ENCODE results near the gene SLC9A5. TPM values are rescaled to one million over a fixed set of nuclear protein-coding genes. Genes with fewer than 3 reads are reported as not detected.

Gene SLC9A5
- total RNA-seq, 3 donors from 2014 or later, result 1.7 to 2.6 (median 1.9) TPM

DNA sequence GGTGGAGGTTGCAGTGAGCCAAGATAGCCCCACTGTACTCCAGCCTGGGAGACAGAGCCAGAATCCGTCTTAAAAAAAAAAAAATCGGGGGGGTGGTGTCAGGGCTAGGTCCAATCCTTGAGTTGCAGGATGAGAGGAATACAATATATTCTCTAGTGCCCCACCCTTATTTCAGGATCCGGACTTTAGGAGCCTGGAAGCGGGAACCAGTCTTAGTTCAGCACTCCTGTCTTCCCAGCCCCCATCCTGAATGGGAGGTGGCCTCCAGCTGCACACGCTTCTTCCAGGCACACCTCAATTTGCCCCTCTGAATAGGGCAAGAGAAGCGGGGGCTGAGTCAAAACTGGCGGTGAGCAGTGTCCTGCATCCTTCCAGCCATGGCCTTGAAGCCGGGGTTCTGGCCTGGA is 3.1 kb upstream of the SLC9A5 start:
- Histone ChIP-seq H3K4me1 (ENCODE audit: low read depth) (peaks cover 65% of the 10 kb centered on the region), H3K36me3 (ENCODE audit: low read depth) (no peaks in the 10 kb centered on the region), H3K4me3 (no peak overlapping the region), H3K9me3 (no peaks in the 10 kb centered on the region)
- ATAC-seq (peak; percentile 0), DNase-seq (peak in 1 of 3 donors; percentile 75)
- TF ChIP-seq CTCF (IDR thresholded peaks at IDR 0.05), result no peak
- intact Hi-C loops (cut with DNase I, micrococcal nuclease), result loop anchor here in 1 of 2 donors (5.0 kb wide), 1 partner anchor 232 kb away; no protein-coding TSS in a partner anchor

- no peak for TF ChIP-seq CTCF (IDR thresholded peaks at IDR 0.05)
- DNase-seq (peak; percentile 77 to 87 (median 86)), ATAC-seq (peak; percentile 42)
- no peaks in the 10 kb centered on the region for H3K9me3 ChIP-seq
- intact Hi-C loops (cut with DNase I, micrococcal nuclease), result loop anchor here in 1 of 2 donors (5.0 kb wide), 1 partner anchor 231 kb away; no protein-coding TSS in a partner anchor
- H3K4me3 ChIP-seq, result peak overlapping the region; percentile 72
- peaks cover 59% of the 10 kb centered on the region for H3K4me1 ChIP-seq (ENCODE audit: low read depth)
- H3K36me3 ChIP-seq (ENCODE audit: low read depth), result no peaks in the 10 kb centered on the region
Observed at GRCh38 chr16:67246081-67246755, 2.6 kb upstream of the SLC9A5 start.

- Histone ChIP-seq H3K36me3 (ENCODE audit: low read depth) (no peaks in the 10 kb centered on the region), H3K4me1 (ENCODE audit: low read depth) (peaks cover 55% of the 10 kb centered on the region), H3K4me3 (peak overlapping the region; percentile 72), H3K9me3 (no peaks in the 10 kb centered on the region)
- DNase-seq (peak; percentile 95 to 96 (median 95)), ATAC-seq (peak; percentile 82)
- intact Hi-C loops (cut with DNase I, micrococcal nuclease), result loop anchor here in 1 of 2 donors (5.0 kb wide), 1 partner anchor 231 kb away; no protein-coding TSS in a partner anchor
- TF ChIP-seq CTCF (IDR thresholded peaks at IDR 0.05), result no peak
Observed at GRCh38 chr16:67246756-67247191, 2.0 kb upstream of the SLC9A5 start.

- Histone ChIP-seq H3K9me3 (no peaks in the 10 kb centered on the region), H3K4me1 (ENCODE audit: low read depth) (peaks cover 49% of the 10 kb centered on the region), H3K36me3 (ENCODE audit: low read depth) (no peaks in the 10 kb centered on the region), H3K4me3 (peak within 1 kb of the TSS; percentile 72)
- DNase-seq, result peak; percentile 99 to 100 (median 99)
- intact Hi-C loops (cut with DNase I, micrococcal nuclease), result loop anchor here in 1 of 2 donors (5.0 kb wide), 1 partner anchor 230 kb away; no protein-coding TSS in a partner anchor
- TF ChIP-seq CTCF (IDR thresholded peaks at IDR 0.05), result peak; percentile 15
- peak; percentile 84 for ATAC-seq
Observed at GRCh38 chr16:67247192-67248072, 1.3 kb upstream of the SLC9A5 start, which contains the start of gene FHOD1. FHOD1 (minus strand) TSS chr16:67247481; CDS start chr16:67247410, 71 bp downstream.

DNA sequence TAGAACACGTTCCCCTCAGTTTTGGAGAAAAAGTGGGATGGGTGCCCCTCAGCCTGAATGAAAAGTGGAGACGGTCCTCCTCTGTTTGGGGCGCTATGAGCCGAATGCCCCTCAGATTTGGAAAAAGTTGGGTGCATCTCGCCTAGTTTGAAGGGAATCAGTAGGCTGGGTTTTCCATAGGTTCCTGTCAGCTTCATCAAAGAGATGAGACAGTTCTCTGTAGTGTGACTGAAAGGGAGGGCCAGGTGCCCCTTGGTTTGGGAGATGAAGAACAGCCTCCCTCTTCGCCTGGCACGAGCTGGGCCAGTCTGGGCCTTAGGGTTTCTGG is 742 bp upstream of the SLC9A5 start:
- Histone ChIP-seq H3K4me1 (ENCODE audit: low read depth) (peaks cover 45% of the 10 kb centered on the region), H3K9me3 (no peaks in the 10 kb centered on the region), H3K36me3 (ENCODE audit: low read depth) (no peaks in the 10 kb centered on the region), H3K4me3 (no peak overlapping the region)
- ATAC-seq (no peak), DNase-seq (no peak)
- no peak for TF ChIP-seq CTCF (IDR thresholded peaks at IDR 0.05)
- intact Hi-C loops (cut with DNase I, micrococcal nuclease), result loop anchor here in 1 of 2 donors (5.0 kb wide), 1 partner anchor 229 kb away; no protein-coding TSS in a partner anchor

All from mucosa of descending colon (tissue), 3 donors.